HG03442 (cell line): ENCODE results near the gene HPS1.
A peak's percentile ranks its signal among the peaks of the same experiment; 100 is the strongest.

Source experiments
- ATAC-seq: cut with Tn5 transposase; IDR thresholded peaks from one replicate; pipeline ENCODE4 v1.9.1; 2021; ENCODE audit warnings: mild to moderate bottlenecking, moderate library complexity; ENCODE audit not compliant: unreplicated experiment

Gene HPS1

DNA sequence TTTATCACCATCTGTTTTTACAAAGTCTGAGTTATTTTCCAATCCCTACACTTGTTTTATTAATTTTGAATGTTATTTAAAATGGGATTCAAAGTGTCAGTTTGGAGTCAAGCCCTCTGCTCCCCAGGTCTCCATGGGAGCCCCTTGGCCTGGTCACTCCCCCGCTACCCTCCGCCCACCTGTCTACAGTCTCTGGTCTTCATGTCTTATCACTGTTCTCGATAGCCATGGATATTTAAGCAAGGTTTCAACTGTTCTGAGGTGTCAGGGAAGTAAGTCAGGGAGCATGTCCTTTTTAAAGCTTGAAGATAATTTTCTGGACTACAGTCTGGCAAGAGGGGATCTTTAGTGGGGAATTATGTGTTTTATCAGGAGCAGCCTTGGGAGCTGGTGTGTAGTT is 19.1 kb upstream of the HPS1 start:
- no peak for ATAC-seq

DNA sequence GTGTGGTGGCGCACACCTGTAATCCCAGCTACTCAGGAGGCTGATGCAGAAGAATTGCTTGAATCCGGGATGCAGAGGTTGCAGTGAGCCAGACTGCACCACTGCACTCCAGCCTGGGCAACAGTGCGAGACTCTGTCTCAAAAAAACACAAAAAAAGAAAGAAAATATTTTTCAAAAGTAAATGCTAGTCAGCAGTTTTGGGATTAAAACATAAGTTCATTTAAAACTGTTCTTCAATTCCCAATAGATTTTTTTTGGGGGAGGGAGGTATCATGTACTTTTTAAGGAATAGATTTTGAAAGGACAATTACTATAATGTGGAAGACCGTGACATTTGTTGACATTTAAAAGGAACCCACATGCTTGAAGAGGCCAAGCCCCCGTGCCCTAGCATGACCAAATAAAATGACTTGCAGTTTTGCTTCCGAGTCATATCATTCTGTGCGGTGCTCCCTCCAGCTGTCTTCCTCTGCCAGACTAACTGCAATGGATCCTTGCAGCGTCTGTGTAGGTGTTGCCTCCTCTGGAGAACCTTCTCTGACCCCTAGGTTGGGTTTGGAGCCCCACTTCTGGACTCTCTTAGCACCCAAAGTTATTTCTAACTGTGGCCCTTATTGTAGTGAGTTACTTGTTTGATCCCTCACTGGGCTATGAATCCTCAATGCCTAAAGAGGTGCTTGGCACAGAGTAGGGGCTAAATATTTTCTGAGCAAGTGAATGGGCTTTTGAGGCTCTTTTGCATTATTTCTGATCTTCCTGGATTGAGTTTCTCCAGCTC is 17.4 kb upstream of the HPS1 start:
- no peak for ATAC-seq

DNA sequence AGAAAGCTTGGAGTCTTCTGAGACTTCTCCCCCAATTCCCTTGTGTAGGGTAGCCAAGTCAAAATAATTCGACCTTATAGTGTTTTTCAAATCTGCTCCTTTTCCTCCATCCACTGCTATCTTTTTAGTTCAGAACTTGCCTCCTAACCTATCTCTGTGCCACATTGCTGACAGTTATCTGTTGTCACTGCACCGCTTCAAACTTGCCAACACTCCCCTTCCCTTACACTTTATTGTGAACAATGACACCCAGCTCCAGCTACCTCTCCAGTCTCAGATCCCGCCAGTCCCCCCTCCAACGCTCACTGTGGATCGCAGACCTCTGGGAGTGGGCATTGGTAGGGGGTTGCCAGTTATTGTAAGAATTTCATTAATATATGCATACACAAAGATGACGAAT is 16.3 kb upstream of the HPS1 start:
- no peak for ATAC-seq

DNA sequence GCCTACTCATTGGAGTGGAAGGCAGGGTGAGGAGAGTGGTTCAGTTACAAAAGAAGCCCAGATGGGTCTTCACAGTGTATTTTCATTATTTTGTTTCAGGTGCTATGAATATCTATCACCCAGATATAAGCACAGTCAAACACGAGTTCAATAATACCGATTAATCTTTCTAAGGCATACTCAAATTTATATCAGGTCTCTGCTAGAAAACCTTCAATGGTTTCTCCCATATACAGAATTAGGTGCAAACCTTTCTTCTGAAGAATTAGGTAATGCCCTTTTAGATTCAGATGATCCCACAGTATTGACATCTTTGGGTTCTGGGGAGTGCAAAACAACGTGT is 14.7 kb upstream of the HPS1 start:
- no peak for ATAC-seq

DNA sequence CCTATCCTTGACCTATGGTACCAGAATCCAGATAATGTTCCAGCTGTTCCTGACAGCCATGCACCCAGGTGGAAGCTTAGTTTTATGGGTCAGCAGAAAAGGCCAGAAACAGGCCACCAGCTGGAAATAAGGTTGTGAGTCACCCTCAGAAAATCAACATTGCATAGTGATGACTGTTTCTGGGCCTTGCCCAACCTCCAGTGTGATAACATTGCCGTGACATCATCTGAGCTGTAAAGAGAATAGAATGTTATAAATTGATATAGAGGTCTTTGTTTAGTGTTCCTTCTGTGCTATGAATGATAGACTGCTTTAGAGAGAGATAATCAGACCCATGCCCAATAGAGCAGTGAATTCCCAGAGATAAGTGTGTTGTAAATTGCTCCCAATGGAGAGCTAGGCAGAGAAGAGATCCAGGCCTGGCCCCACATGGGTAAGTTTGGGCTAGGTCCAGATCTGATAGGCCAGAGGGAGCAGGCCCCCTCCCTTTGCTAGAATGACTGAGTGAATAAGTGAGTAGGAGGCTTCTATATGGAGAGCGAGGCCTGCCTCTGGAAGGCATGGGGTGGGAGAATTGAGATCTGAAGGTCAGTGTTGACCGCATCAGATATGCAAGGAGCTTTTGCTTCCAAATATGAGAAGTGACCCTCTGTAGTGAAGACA is 14.2 kb upstream of the HPS1 start:
- no peak for ATAC-seq

DNA sequence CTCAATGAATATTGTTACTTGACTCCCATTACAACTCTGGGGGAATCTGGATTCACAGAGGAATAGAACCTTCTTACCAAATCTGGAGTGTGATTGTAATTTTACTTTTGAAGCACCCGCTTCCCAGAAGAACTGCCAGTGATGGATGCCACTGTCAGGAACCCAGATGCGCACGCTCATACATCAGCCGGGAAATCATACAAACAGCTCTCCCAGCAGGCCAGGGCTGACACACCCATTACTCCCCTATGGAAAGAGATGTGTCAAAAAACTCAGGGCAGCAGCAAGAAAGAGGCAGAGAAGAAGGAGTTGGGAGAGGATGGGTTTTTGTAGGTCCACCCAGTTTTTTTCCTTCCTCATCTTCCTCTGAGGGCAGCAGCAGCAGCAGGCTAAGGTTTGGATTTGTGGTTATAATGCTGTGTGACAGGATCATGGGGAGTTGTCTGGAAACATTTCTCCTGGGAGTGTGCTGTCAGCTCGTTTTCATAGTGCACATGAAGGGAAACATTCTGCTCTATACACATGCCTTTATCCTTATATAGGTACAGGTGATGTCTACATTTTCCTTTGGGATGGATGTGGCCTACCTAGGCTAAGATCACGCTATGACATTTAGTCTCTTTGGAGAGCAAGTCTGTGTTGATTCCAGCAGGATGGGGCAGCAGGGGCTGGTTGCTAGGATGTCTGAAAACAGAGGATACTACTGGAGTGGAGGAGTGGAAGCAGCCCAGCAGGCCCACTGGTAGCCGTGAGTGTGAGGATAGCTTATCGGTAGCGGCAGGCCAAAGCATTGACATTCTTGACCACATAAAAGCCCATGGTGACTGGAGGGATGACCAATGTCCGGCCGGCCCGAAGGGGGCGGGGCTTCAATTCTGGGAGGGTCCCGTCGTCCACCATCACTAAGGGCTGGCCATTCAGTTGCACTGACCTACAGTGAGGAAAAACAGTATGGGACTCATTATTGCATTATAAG is 12.4 kb upstream of the HPS1 start:
- ATAC-seq = no peak

DNA sequence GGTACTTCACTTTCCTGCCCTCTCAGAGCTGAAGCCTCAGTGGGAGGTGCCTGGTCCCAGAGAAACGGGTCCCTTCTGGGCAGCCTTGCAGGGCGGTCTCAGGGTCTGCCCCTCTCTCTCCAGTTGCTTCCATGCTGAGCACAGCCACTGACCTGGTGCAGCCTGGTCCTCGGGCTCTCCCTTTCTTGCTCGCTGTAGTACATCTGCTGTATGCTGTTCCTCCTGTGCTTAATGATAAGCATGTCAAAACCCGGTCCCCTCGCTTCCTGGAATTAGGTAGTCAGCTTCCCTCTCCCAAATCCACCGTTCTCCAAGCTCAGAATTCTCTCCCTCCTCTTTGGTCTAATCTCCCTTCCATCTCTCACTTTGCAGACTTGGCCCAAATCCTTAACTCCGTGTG is 11.0 kb upstream of the HPS1 start:
- ATAC-seq = no peak

DNA sequence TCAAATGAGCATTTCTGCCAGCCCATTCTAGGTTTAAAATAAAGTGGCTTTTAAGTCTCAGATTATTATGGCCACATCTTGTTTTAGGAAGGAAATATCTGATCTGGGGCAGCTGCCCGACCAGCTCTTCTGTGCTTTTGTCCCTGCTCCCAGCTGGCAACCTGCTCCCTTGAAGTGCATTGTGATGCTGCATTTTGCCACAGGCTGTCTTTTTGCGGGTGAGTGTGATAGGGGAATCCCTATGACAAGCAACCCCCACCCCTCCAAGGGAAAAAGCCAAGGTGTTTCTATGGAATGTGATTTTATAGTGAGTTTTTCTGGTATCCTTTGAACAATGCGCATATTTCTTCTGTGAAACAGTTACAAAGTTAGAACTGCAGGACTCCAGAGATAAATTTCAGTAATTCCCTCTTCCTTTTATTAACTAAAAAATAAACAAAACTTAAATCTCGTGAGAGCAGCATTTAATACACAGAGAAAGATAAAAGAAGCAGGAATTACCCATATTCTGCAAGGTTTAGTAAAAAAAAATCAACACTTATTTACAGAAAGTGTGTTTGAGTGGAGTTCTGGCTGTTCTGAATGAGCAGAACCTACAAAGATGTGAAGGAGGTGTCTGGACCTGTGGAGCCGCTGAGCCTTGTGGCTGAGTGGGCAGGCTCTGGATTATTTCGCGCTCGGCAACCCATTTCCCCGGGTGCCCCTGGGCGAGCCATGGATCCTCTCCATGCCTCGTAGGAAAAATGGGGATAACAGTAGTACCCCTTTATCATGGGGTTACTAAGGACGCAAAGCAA is 10.1 kb upstream of the HPS1 start:
- ATAC-seq = no peak

DNA sequence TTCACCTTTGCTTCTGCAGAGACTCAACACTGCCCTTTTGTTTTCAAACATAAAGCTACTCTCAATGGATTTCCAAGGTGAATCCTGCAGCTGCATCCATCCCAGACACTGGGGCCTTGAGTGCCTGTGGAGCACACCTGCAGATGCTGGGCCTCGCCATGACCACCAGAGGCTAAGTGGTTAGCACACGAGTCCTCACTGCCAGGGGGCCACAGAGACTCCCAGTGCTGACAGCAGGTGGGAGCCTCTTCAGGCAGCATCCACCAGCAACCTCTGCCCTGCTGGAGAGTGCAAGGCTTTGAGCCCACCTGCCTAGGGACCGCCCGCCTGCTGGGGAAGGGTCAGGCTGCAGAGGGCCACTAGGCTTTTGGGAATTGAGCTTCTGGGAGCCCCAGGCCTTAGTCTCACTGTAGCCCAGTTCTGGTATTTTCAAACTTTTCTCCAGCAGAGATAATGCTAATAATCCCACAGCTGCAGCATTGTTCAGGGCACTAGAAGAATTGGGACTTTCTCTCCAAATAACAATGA is 9.4 kb upstream of the HPS1 start:
- no peak for ATAC-seq

DNA sequence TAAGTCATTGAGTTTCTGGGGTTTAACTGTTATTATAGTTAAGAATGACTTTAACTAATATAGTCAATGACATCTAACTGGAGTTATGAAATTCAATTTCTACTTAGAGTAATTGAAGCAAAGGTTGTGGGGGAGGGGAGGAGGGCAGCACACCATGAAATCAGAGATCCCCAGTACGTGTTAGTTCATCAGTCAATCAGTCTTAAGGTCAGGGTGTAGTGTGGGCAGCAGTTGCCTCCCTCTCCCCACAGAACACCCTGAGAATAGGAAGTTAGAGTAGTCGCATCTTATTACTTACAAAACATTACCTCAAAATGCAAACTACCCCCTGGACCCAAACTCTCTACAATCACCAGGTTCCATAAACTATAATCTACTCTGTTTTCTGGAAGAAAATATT is 7.0 kb upstream of the HPS1 start:
- no peak for ATAC-seq

DNA sequence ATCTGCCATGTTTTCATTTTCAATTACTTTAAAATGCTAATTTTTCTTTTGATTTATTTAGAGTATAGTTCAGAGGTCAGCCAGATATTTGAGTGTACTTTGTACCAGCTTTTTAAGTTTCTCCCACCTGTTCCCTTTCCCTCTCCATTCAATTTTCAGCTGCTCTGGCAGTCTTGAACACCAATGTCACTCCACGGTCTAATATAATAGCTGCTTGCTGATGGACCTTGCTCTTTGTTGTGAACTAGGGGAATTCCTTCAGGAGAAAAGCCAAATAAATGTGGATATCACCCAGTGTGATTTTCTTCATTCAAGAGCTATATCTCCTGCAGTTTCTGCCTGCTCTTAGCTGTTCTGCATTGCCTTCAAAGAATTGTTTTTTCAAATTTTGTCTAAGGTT is 3.9 kb upstream of the HPS1 start:
- ATAC-seq = no peak

DNA sequence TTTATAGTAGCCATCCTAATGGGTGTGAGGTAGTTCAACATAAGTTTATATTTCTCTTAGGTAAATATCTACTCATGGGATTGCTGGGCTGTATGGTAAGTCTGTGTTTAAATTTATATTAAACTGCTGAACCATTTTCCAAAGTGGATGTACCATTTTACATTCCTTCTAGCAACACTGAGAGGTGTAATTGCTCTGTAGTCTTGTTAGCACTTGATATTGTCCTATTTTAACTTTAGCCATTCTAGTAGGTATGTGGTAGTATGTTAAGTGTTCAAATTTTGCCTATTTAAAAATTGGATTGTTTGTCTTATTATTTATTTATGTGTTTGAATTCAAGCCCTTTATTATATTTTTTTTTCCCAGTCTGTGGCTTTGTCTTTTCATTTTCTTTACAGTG is 2.6 kb upstream of the HPS1 start:
- no peak for ATAC-seq

DNA sequence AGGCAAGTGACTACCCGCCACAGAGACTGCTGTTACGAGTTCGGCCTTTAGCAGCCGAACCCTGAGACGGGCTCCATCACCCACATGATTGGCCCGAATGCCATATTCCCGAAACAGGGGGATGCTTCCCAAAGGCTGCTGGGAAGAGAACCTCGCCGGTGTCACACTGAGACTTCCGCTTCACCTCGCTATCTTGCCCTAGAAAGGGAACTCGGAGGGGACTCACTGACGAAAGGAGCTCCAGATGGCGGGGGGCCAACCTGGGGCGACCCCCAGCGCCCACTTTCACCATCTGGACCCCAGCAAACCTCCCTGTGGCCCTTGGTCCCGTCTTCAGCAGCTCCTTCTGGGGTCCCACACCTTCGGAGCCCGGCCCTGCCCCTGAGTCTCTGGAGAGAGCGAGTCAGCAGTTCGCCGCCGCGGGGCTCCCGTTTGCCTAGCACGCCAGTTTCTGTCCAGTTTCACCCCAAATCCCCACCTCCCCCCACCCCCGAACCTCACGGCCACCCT is 529 bp downstream of the HPS1 start:
- peak; percentile 3 for ATAC-seq

DNA sequence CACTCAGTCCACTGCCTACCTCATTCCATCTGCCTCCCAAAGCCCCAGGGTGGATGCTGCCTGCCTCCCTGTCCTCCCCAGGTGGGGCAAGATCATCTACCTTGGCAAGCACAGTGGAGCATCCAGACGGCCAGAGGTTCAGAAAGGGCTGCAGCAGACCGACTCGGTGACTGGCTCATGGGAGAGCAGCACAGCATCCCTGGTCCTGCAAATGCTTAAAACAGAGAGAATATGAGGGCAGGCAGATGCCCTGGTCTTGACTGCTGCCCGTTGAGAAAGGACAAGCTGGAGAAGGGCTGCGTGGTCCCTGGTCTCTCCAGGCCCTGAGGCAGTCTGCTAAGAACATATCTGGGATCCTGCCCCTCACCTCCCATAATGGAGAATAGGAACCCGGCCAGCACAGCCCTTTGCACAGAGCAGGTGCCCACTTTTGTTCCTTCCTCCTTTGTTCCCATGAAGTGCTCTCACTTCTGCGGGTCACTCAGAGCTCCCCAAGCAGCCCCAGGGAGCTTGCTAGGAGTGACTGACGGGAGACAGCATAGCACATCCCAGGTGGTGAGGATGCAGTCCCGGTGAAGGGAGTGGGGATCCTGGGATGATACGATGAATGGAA is 1.4 kb downstream of the HPS1 start:
- ATAC-seq = no peak

DNA sequence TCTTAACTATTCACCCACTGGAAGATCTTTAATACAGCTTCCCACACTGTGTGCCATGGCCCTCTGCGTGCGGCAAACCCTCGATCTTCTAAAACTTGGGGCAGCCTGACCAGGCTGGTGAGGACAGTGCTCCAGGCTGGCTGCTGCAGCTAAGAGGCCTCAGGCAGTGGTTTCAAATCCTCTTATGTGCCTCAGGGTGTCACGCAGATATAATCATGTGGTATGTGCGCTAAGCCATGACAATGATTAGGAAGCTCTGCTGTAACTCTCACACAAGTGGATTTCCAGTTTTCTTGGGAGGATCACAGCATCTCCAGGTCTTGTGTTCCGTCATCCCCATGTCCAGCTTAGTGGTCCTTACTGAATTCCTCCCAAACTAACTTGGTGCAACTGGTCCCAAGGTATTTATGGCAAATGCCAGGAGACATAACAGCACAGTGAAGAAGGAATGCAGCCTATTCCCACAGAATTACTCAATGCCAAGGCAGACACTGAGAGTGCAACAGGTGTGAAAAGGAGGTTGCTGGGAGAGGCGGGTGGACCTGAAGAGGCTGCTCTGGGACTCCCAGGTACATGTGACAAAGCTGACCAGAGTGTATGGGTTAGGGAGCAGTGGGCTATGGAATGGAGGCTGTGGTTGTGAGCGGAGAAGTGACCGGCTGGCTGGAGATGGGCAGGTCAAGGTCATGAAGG is 2.3 kb downstream of the HPS1 start:
- no peak for ATAC-seq

DNA sequence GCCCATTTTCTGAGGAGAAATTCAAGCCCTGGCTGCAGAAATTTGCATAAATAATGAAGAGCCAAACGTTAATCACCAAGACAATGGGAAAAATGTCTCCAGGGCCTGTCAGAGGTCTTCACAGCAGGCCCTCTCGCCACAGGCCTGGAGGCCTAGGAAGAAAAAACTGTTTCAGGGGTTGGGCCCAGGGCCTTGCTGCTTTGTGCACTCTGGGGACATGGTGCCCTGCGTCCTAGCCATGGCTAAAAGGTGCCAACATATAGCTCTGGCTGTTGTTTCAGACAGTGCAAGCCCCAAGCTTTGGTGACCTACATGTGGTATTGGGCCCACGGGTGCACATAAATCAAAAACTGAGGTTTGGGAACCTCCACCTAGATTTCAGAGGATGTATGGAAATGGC is 8.0 kb downstream of the HPS1 start:
- ATAC-seq = no peak

DNA sequence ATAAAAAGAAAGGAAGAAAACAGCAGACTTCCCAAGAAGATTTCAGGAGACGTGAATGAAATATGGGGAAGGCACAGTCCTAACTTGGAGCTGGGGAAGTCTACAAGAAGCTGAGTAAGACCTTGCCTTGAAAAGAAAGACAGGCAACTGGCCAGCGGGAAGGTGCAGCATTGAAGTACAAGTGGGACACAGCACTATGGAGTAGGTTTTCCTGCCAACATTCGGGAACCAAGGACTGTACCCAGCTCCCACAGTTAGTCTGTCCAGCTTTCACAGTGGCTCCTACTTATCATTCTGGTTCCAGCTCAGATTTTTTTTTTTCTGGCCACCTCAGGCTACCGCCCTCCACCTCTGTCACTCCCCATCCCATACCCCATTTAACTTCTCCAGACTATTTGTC is 10.0 kb downstream of the HPS1 start:
- ATAC-seq = no peak

DNA sequence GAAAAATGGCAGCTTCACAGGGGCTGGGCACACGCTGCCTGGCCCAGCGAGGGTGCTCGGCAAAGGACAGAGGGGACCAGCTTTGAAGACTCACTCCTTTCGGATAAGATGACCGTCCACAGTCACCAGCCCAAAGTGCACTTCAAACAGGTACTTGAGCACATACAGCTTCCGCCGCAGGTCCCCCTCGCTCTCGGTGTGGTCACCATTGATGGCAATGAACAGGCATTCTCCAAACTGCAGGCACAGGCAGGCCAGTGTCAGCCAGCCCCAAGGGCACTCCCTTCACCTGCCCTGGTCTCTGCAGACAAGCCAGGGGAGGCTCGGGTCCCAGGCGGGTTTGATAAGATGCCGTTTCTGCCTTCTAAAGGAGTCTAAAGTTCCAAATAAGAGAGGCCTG is 11.6 kb downstream of the HPS1 start:
- ATAC-seq = no peak
